HepG2 (cell line): ENCODE data around the gene PDLIM5. TPM values are rescaled to one million over a fixed set of nuclear protein-coding genes. Genes with fewer than 3 reads are reported as not detected.
A peak's percentile ranks its signal among the peaks of the same experiment; 100 is the strongest.

Experiments used
- ATAC-seq: fragments of 200-7000 bp; cut with Tn5 transposase; 3 replicates; pipeline ENCODE4 v1.9.1; 2020; ENCODE audit warnings: mild to moderate bottlenecking, moderate library complexity
- BruUV-seq: library from RNA; stranded (reverse); fragments of 400-500 nt; replicated peaks from 2 replicates; lab custom pipeline; 2021; lab: Mats Ljungman, UMichigan
- CTCF ChIA-PET: fragments of 300-600 bp; formaldehyde crosslinking; extraction: SDS; loops from one replicate; lab custom pipeline; 2021; ENCODE audit warnings: low total read pairs, inconsistent platforms, low intra/inter-chr PET ratio; lab: Yijun Ruan, JAX
- POLR2A ChIA-PET: fragments of 350-600 bp; sonication (Branson Sonifier 250); formaldehyde crosslinking; loops from one replicate; lab custom pipeline; 2020; ENCODE audit warnings: antibody characterized with exemption, inconsistent platforms; lab: Yijun Ruan, JAX
- DNase-seq: peaks from one replicate; pipeline ENCODE4 v3.0.0-alpha.2; 2015; ENCODE audit warnings: low spot score
- FAIRE-seq: peaks from 3 replicates; lab custom pipeline; 2011; peaks lifted over from hg19 to GRCh38; lab: Jason Lieb, UNC
- H2AFZ ChIP-seq: one replicate; pipeline ENCODE4 v1.6.1; 2011; ENCODE audit warnings: low read length, inconsistent platforms
- H3K27ac ChIP-seq: fragments of 300-600 bp; 3 replicates; pipeline ENCODE4 v1.8.0; 2011; ENCODE audit warnings: mixed run types, mild to moderate bottlenecking, mixed read lengths, low read length, inconsistent platforms; ENCODE audit not compliant: insufficient read depth; ENCODE audit errors: extremely low read length
- H3K27me3 ChIP-seq, 2 experiments: fragments of 200-600 bp in 1 of 2; 2 replicates in 1 of 2; 3 replicates in 1 of 2; pipeline versions ENCODE4 v1.6.0 to v1.8.0; 2011; ENCODE audit warnings: low read length in 2 of 2, mild to moderate bottlenecking in 2 of 2, moderate library complexity in 2 of 2, inconsistent platforms in 1 of 2; ENCODE audit not compliant: insufficient read depth in 2 of 2, control insufficient read depth in 1 of 2
- H3K36me3 ChIP-seq, 2 experiments: fragments of 200-600 bp in 1 of 2; replicated peaks in 1 of 2; 2 replicates in 1 of 2; 3 replicates in 1 of 2; pipeline versions ENCODE4 v1.5.1 to v1.8.0; 2011; ENCODE audit warnings: low read length in 2 of 2, inconsistent platforms in 1 of 2; ENCODE audit not compliant: insufficient read depth in 2 of 2, control insufficient read depth in 1 of 2
- H3K4me1 ChIP-seq: 2 replicates; pipeline ENCODE4 v1.5.1; 2012; ENCODE audit warnings: low read length, inconsistent platforms; ENCODE audit not compliant: insufficient read depth
- H3K4me2 ChIP-seq: 2 replicates; pipeline ENCODE4 v1.6.0; 2011; ENCODE audit warnings: low read depth, low read length, inconsistent platforms
- H3K4me3 ChIP-seq, 3 experiments: fragments of 200-600 bp in 1 of 3; sonication (generic), shearing (Covaris generic) in 1 of 3; replicated peaks in 1 of 3; 2 replicates each; pipeline ENCODE4 v1.5.1; 2011 to 2016; ENCODE audit warnings: low read length in 3 of 3, inconsistent platforms in 2 of 3, low read depth in 2 of 3, mild to moderate bottlenecking in 2 of 3, control low read depth in 1 of 3, mixed read lengths in 1 of 3; ENCODE audit not compliant: insufficient read depth in 1 of 3
- H3K79me2 ChIP-seq: one replicate; pipeline ENCODE4 v1.6.1; 2011; ENCODE audit warnings: low read length, inconsistent platforms; ENCODE audit not compliant: insufficient read depth
- H3K9ac ChIP-seq: 2 replicates; pipeline ENCODE4 v1.6.0; 2011; ENCODE audit warnings: mild to moderate bottlenecking, low read depth, low read length, inconsistent platforms; ENCODE audit not compliant: insufficient read depth
- H3K9me3 ChIP-seq: 2 replicates; pipeline ENCODE4 v1.5.1; 2012; ENCODE audit warnings: mild to moderate bottlenecking, low read length
- H4K20me1 ChIP-seq: 2 replicates; pipeline ENCODE4 v1.6.0; 2011; ENCODE audit warnings: inconsistent platforms, mild to moderate bottlenecking, low read length, moderate library complexity; ENCODE audit not compliant: insufficient read depth
- CHD4 ChIP-seq: fragments of 200-600 bp; sonication (generic); IDR thresholded peaks from 2 replicates; pipeline ENCODE4 v1.7.0; 2017; ENCODE audit warnings: mild to moderate bottlenecking, low read length, borderline replicate concordance
- HHEX ChIP-seq: IDR thresholded peaks from 2 replicates; pipeline ENCODE4 v1.6.1; 2016; ENCODE audit warnings: control low read depth
- KDM4B ChIP-seq: sonication (generic); formaldehyde crosslinking; IDR thresholded peaks from 2 replicates; pipeline ENCODE4 v1.4.0; 2020; ENCODE audit warnings: missing genetic modification reagents
- MIXL1 ChIP-seq: IDR thresholded peaks from 2 replicates; pipeline ENCODE4 v1.6.1; 2016
- MXD1 ChIP-seq: sonication (generic); formaldehyde crosslinking; IDR thresholded peaks from 2 replicates; pipeline ENCODE4 v1.4.0; 2020; ENCODE audit warnings: mild to moderate bottlenecking, missing genetic modification reagents
- PATZ1 ChIP-seq: sonication (generic); formaldehyde crosslinking; IDR thresholded peaks from 2 replicates; pipeline ENCODE4 v1.4.0; 2020; ENCODE audit warnings: missing genetic modification reagents
- SKI ChIP-seq: fragments of 450-650 bp; IDR thresholded peaks from one replicate; pipeline ENCODE4 v1.6.1; 2018; ENCODE audit warnings: mild to moderate bottlenecking; ENCODE audit not compliant: partially characterized antibody
- SNAI1 ChIP-seq: sonication (generic); formaldehyde crosslinking; IDR thresholded peaks from 2 replicates; pipeline ENCODE4 v1.5.0; 2020; ENCODE audit warnings: mild to moderate bottlenecking, missing genetic modification reagents, borderline replicate concordance
- ZBTB7B ChIP-seq: sonication (generic); formaldehyde crosslinking; IDR thresholded peaks from 2 replicates; pipeline ENCODE4 v1.4.0; 2020; ENCODE audit warnings: missing genetic modification reagents
- ZKSCAN8 ChIP-seq: IDR thresholded peaks from 2 replicates; pipeline ENCODE4 v1.6.1; 2016; ENCODE audit warnings: borderline replicate concordance, missing genetic modification reagents, missing compliant biosample characterization
- ZMYM2 ChIP-seq: sonication (generic); formaldehyde crosslinking; IDR thresholded peaks from 2 replicates; pipeline ENCODE4 v1.8.0; 2022; ENCODE audit warnings: mild to moderate bottlenecking, missing genetic modification reagents
- ZNF263 ChIP-seq: sonication (generic); formaldehyde crosslinking; IDR thresholded peaks from 2 replicates; pipeline ENCODE4 v1.4.0; 2020; ENCODE audit warnings: missing genetic modification reagents
- ZNF317 ChIP-seq: sonication (generic); formaldehyde crosslinking; IDR thresholded peaks from 2 replicates; pipeline ENCODE4 v1.5.0; 2020; ENCODE audit warnings: mild to moderate bottlenecking, missing genetic modification reagents
- ZNF331 ChIP-seq: sonication (generic); formaldehyde crosslinking; IDR thresholded peaks from 2 replicates; pipeline ENCODE4 v1.4.0; 2020; ENCODE audit warnings: missing genetic modification reagents
- ZNF543 ChIP-seq: sonication (generic); formaldehyde crosslinking; IDR thresholded peaks from 2 replicates; pipeline ENCODE4 v1.4.0; 2020; ENCODE audit warnings: mild to moderate bottlenecking, missing genetic modification reagents
- ZNF678 ChIP-seq: sonication (generic); formaldehyde crosslinking; IDR thresholded peaks from 2 replicates; pipeline ENCODE4 v1.4.0; 2020; ENCODE audit warnings: mild to moderate bottlenecking, missing genetic modification reagents
- WGBS: methylation state at CpG from one replicate; pipeline ENCODE4 v1.1.6; 2017; ENCODE audit warnings: low lambda C conversion rate; 5-methylcytosine and 5-hydroxymethylcytosine counted together
- in situ Hi-C: cut with HindIII; loops from 2 replicates; pipeline ENCODE4 v1.10.0; 2017; ENCODE audit warnings: low pct_unique_long_range_greater_than_20kb; ENCODE audit not compliant: extremely low pct_ligation_motif_present
- intact Hi-C: fragments of 100-400 bp; cut with micrococcal nuclease; formaldehyde crosslinking; loops from one replicate; pipeline ENCODE4 v1.10.0; 2022; ENCODE audit not compliant: unreplicated experiment
- polyA plus RNA-seq, 8 experiments: library from polyadenylated mRNA; depleted of rRNA in 3 of 8; stranded (reverse) in 7 of 8; unstranded in 1 of 8; fragments of >200 nt; fragmentation: Illumina TruSeq in 4 of 8; extraction: Trizol in 4 of 8; gene quantifications; 2 replicates each; pipeline versions ENCODE4 v1.2.1 to v1.2.3, GENCODE V29; 2011 to 2016; ENCODE audit warnings: low read depth in 4 of 8, missing spikeins in 1 of 8, mixed read lengths in 1 of 8; ENCODE audit not compliant: insufficient read depth in 1 of 8
- total RNA-seq, 5 experiments: library from RNA; depleted of rRNA; stranded (reverse); fragments of >200 nt; fragmentation: Illumina TruSeq; extraction: Trizol; gene quantifications; 2 replicates each; pipeline ENCODE4 v1.2.3, GENCODE V29; 2016; ENCODE audit warnings: low read depth in 1 of 5

Gene PDLIM5
- total and polyA plus RNA-seq, 2 of the 13 experiments (the other 11 are each of a cell fraction or from before 2014, with no cell fraction given) = 52.8 to 119 TPM

GRCh38 chr4:94403751-94404150 lies 48.0 kb upstream of the PDLIM5 start:
- Histone ChIP-seq H3K27ac (no peak overlapping the region), H3K9me3 (no peaks in the 10 kb centered on the region), H3K4me2 (no peak overlapping the region)
- no peak for FAIRE-seq
- intact Hi-C loops = no loop called here
- TF ChIP-seq SKI (no peak), ZKSCAN8 (CRISPR knock-in tag) (no peak), ZNF543 (CRISPR knock-in tag) (no peak), ZNF317 (CRISPR knock-in tag) (no peak), ZNF678 (CRISPR knock-in tag) (no peak)
- TF ChIP-seq, all 625 proteins: peak for 0
- ChIA-PET POLR2A (no interaction called here), CTCF (no interaction called here)
- H3K4me1 ChIP-seq = peaks cover 6% of the 10 kb centered on the region
- H3K4me3 ChIP-seq = no peak overlapping the region
- no peak overlapping the region for H2AFZ ChIP-seq
- DNase-seq (no peak), ATAC-seq (no peak)
- no TSS peak for BruUV-seq
- no peaks in the 10 kb centered on the region for H4K20me1 ChIP-seq
- H3K79me2 ChIP-seq = no peaks in the 10 kb centered on the region
- no peaks in the 10 kb centered on the region for H3K27me3 ChIP-seq
- in situ Hi-C loops = no loop called here
- no peak overlapping the region for H3K9ac ChIP-seq
- H3K36me3 ChIP-seq = no peaks in the 10 kb centered on the region

- Histone ChIP-seq H3K4me2 (0 out of 2 replicates have a peak overlapping the region, but pooled peaks have one; percentile 0), H3K79me2 (no peaks in the 10 kb centered on the region), H3K27ac (no peak overlapping the region), H3K9ac (no peak overlapping the region), H3K9me3 (no peaks in the 10 kb centered on the region), H2AFZ (no peak overlapping the region), H4K20me1 (no peaks in the 10 kb centered on the region), H3K4me1 (peaks cover 30% of the 10 kb centered on the region), H3K27me3 (no peaks in the 10 kb centered on the region), H3K36me3 (no peaks in the 10 kb centered on the region), H3K4me3 (no peak overlapping the region)
- DNase-seq (peak; percentile 73), ATAC-seq (peak; percentile 68), FAIRE-seq (peak; percentile 47)
- ChIA-PET POLR2A (interaction anchor here (0.9 to 10.1 kb wide), 2 partner anchors 22 to 46 kb away, joined by 6 to 94 read pairs; partner anchors contain the start of gene PDLIM5), CTCF (interaction anchor here (0.7 to 2.5 kb wide), 4 partner anchors 66 to 189 kb away, joined by 3 to 28 read pairs (median 4); no protein-coding TSS in a partner anchor)
- BruUV-seq = no TSS peak
- in situ Hi-C loops (loop anchor here (5.0 kb wide), 2 partner anchors 45 to 190 kb away; partner anchors contain the start of gene PDLIM5), intact Hi-C loops (loop anchor here (1.0 to 2.0 kb wide), 2 partner anchors 44 to 189 kb away; partner anchors contain the start of gene PDLIM5)
- WGBS = 33% methylated on average over 10 of the region's 10 CpGs
- TF ChIP-seq ZNF331 (no peak), KDM4B (no peak), PATZ1 (CRISPR knock-in tag) (no peak), MXD1 (no peak), ZMYM2 (CRISPR knock-in tag) (no peak), ZBTB7B (CRISPR knock-in tag) (no peak), MIXL1 (peak; percentile 54; the same call in 1 of the 2 replicates), HHEX (no peak), ZNF263 (no peak), CHD4 (no peak), SNAI1 (CRISPR knock-in tag) (no peak)
These were observed 44.9 kb upstream of the PDLIM5 start for GRCh38 chr4:94406668-94407437.
